Neutrophil (primary cell): Measurements from ENCODE around the gene PASK.

Source experiments
- H3K27ac ChIP-seq: fragments of 200-600 bp; sonication (generic); 2 replicates; pipeline ENCODE4 v1.5.1; 2016; ENCODE audit warnings: mild to moderate bottlenecking, moderate library complexity
- H3K27me3 ChIP-seq: fragments of 200-600 bp; sonication (generic); 2 replicates; pipeline ENCODE4 v1.6.0; 2016; ENCODE audit warnings: mild to moderate bottlenecking
- H3K36me3 ChIP-seq: fragments of 200-600 bp; sonication (generic); 2 replicates; pipeline ENCODE4 v1.5.1; 2017
- H3K4me1 ChIP-seq, 2 experiments: fragments of 200-600 bp in 1 of 2; sonication (generic) in 1 of 2; 1 replicate in 1 of 2; 2 replicates in 1 of 2; pipeline versions ENCODE4 v1.5.1 to v1.6.1; 2013 to 2016; ENCODE audit warnings: low read depth in 1 of 2, low read length in 1 of 2, mild to moderate bottlenecking in 1 of 2, moderate library complexity in 1 of 2; ENCODE audit not compliant: control insufficient read depth in 1 of 2, insufficient read depth in 1 of 2
- H3K4me3 ChIP-seq, 2 experiments: fragments of 200-600 bp in 1 of 2; sonication (generic) in 1 of 2; 1 replicate in 1 of 2; 2 replicates in 1 of 2; pipeline ENCODE4 v1.5.1; 2013 to 2016; ENCODE audit warnings: low read depth in 1 of 2, low read length in 1 of 2, mild to moderate bottlenecking in 1 of 2, moderate library complexity in 1 of 2
- H3K9me3 ChIP-seq: fragments of 200-600 bp; sonication (generic); 2 replicates; pipeline ENCODE4 v1.5.1; 2016
- CTCF ChIP-seq: fragments of 200-600 bp; sonication (generic); IDR thresholded peaks from 2 replicates; pipeline ENCODE4 v1.5.1; 2016; ENCODE audit warnings: antibody characterized with exemption

PASK gene

DNA sequence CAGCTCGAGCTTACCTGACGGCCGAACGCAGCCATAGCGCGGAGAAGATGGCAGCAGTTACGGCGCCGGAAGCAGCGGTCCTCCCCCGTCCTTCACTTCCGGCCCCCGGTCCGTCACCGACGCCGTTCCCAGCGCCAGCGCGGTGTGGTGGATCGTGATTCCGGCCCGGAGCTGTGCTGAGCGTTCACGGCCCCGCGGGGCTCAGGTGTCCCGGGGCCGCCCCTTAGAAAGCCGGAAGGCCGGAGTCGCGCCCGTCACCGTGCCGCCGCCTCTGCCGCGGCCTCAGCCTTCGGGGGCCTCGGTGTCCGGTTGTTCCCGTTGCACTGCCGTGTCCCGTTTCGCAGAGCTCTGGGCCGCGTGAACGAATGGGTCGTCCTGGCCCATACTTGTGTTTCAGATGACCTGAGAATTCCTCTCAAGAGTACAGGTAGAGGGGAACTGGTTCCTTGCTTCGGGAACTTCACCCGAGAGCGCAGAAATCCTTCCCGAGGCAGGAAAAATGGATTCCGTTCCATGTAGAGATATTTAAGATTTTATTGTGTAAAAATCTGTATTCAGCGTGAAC is 47.0 kb downstream of the PASK start, which contains the start of gene MTERF4:
Gene MTERF4, minus strand, starts transcription at position 49 of the 565 bp plus-strand sequence. Its CDS starts 14 bp downstream, at position 35.
- TF ChIP-seq CTCF, result peak; percentile 12
- Histone ChIP-seq H3K36me3 (peaks cover 26% of the 10 kb centered on the region), H3K4me3 (peak within 1 kb of the TSS; percentile 76 to 82), H3K27me3 (no peaks in the 10 kb centered on the region), H3K9me3 (no peaks in the 10 kb centered on the region), H3K4me1 (peaks cover 15 to 21% of the 10 kb centered on the region in 2 experiments), H3K27ac (peak within 1 kb of the TSS; percentile 78)

DNA sequence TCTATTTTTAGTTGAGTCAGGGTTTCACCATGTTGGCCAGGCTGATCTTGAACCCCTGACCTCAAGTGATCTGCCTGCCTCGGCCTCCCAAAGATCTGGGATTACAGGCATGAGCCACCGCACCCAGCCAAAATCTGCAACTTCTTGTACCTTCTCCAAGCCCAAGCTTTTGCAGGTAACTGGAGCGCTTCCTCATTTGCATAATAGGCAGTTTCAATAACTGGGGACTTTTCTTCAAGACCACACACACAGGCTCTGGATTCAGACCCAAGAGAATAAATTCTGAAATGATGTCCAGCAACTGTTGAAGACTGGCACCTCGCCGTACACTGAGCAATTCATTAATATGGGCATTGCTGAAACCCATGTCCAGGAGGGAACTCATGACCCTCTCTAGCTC is 50.0 kb downstream of the PASK start:
- Histone ChIP-seq H3K9me3 (no peaks in the 10 kb centered on the region), H3K27ac (no peak overlapping the region), H3K4me3 (no peak overlapping the region), H3K36me3 (peaks cover 55% of the 10 kb centered on the region), H3K4me1 (peaks cover 15 to 21% of the 10 kb centered on the region in 2 experiments), H3K27me3 (no peaks in the 10 kb centered on the region)
- no peak for TF ChIP-seq CTCF

DNA sequence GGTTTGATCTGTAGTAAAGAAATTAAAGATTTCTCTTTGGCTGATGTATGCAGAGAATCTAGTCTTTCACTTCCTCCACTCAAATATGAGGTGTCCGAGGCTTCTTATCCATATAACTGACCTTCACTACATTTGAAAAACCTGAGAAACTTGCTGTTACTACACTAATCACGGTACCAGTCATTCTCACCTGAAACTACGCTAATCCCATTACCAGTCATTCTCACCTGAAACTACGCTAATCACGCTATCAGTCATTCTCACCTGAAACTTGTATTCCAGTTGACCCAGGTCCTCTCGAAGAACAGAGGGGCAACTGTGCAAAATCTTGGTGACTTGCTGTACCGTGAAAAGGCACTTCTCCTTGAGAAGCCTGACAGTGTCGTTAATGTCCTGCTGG is 52.3 kb downstream of the PASK start:
- no peaks in the 10 kb centered on the region for H3K27me3 ChIP-seq
- H3K27ac ChIP-seq, result no peak overlapping the region
- no peak overlapping the region for H3K4me3 ChIP-seq
- peaks cover 78% of the 10 kb centered on the region for H3K36me3 ChIP-seq
- no peaks in the 10 kb centered on the region for H3K9me3 ChIP-seq
- TF ChIP-seq CTCF, result no peak
- H3K4me1 ChIP-seq, result peaks cover 8 to 12% of the 10 kb centered on the region in 2 experiments

DNA sequence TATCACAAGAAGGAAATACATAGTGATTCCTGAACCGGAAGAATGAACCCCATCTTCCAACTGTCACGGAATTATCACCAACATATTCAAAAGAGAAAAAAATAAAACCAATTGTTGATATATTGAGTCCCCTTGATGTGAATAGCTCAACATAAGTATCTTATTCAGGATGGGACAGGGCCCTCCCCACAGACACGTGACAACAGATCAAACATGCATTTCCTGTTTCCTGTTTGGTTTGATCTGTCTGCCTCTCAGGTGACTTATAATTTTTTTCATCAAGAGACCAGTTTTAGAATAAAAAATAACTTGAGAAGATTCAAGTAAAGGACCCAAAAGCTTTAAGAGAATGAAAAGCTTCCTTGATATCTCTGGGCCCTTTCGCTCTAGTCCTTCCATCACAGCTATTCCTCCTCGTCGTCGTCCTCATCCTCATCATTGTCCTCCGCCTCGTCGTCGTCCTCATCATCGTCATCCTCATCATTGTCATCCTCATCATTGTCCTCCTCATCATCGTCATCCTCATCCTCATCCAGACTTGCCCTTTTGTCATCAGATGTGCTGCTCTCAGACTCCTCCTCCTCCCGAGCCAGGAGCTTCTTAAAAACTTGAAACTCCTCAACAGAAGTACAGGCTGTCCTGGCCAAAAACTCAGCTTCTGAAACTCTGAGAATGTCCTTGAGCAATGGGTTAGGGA is 53.5 kb downstream of the PASK start:
- TF ChIP-seq CTCF, result no peak
- Histone ChIP-seq H3K27me3 (no peaks in the 10 kb centered on the region), H3K27ac (no peak overlapping the region), H3K4me1 (peaks cover 0 to 2% of the 10 kb centered on the region in 2 experiments), H3K4me3 (no peak overlapping the region), H3K9me3 (no peaks in the 10 kb centered on the region), H3K36me3 (peaks cover 87% of the 10 kb centered on the region)

DNA sequence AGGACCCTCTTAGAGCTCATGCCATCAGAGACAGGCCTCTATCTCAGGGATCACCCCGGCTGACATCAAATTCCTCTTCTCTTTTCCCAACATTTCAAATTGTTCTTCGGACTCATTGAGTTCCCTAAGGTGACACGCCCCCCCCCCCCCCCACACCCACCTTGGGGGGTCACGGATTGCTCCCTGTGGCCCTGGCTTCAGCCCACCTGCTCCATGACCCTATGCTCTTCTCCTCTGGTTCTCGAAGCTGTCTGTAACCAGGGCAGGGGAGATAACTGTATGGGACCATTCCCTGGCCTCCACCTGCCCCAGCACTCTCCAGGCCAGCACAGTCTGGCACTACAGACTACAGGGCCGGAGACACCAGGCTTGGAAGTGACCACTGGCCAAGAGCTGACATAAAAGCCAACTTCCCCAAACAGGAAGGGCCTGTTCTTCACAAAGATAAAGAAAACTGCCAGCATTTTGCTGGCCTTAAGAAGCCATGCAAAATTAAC is 54.3 kb downstream of the PASK start:
- Histone ChIP-seq H3K27ac (no peak overlapping the region), H3K4me3 (no peak overlapping the region), H3K9me3 (no peaks in the 10 kb centered on the region), H3K36me3 (peaks cover 93% of the 10 kb centered on the region), H3K27me3 (no peaks in the 10 kb centered on the region), H3K4me1 (no peaks in the 10 kb centered on the region)
- no peak for TF ChIP-seq CTCF
